Stimulated activated naive CD4-positive, alpha-beta T cell (primary cell): ENCODE results near the gene FGF2.
"Not testable (repeated sequence)": the region's sequence is repeated elsewhere in the genome, so short reads cannot be mapped to it uniquely, and the experiment has no call there.

Experiments used
- DNase-seq, 6 experiments: peaks; one replicate each; lab custom pipeline; 2025; lab: John Stamatoyannopoulos, UW

FGF2 gene

DNA sequence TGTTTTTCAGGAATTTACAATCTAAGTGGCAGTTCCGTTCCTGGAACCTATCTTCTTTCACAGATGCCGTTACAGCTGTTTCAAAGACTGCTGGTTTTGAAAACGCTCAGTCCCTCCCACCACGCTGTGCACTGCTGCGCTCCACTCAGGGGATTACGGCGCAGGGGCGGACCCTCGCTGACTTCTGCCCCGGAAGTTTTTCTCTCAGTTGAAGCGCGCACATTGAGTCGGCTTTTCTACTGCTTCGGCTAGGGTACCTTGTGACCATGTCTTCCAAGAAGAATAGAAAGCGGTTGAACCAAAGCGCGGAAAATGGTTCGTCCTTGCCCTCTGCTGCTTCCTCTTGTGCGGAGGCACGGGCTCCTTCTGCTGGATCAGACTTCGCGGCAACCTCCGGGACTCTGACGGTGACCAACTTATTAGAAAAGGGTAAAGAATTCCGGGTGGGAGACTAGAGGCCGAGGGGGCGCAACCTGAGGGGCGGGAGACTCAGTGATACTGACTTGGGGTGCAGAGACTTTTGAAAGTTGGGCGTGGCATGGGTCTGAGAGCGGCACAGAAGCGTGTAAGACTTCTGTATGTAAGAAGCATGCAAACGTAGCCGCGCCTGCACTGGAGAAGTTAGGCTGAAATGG, 96.4 kb downstream of the FGF2 start:
- DNase-seq: peak; percentile 71 to 86 (median 76)

DNA sequence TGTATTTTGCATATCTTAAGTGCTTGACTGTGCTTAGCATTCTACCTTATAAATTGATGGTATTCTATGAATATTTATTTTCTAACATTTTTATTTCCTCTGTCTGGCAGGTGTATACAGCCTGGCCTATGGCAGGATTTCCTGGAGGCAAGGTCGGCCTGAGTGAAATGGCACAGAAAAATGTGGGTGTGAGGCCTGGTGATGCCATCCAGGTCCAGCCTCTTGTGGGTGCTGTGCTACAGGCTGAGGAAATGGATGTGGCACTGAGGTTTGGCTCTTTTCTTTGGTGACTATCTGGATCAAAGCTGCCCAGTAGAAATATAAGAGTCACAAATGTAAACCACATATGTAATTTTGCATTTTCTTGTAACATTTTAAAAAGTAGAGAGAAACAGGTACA, 102.3 kb downstream of the FGF2 start:
- no peak for DNase-seq

DNA sequence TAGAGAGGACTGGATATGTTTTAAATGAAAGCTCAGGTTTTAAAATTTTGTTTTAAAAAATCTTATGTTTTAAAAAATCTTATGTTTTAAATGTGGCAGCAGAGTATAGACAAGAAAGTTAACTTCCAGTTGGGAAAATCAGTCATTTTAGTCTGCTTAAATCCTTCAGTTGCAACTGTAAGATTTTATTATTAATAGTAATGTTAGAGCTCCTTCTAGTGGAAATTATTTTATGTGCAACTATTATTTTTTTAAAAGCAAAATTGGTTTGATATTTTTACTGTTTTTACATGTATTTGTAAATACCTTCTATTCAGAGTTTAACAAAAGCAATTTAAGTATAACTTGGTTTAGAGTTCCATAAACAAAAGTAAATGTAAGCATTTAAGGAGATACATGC, 104.2 kb downstream of the FGF2 start:
- DNase-seq: peak in 2 of 6 experiments; percentile 5 to 8

DNA sequence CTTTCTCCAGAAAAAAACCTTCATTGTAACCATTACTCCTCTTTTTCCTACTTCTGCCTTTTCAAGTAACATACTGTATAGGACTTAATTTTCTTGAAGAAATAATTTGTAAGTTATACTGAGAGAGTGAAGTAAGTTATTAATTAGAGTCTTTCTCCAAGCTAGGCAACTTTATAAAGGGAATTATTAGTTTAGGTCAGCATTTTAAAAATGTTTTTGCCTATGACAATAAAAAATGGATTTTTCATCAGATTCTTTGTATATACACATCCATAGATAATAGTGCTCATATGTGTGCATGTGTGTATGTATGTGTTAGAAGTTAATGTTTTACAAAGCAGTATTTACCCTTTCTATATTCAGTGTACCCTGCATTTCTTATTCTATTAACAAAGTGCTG, 106.1 kb downstream of the FGF2 start:
- DNase-seq: no peak

DNA sequence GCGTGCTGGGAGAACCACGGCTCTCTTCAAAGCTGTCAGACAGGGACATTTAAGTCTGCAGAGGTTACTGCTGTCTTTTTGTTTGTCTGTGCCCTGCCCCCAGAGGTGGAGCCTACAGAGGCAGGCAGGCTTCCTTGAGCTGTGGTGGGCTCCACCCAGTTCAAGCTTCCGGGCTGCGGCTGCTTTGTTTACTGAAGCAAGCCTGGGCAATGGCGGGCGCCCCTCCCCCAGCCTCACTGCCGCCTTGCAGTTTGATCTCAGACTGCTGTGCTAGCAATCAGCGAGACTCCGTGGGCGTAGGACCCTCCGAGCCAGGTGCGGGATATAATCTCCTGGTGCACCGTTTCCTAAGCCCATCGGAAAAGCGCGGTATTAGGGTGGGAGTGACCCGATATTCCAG, 118.5 kb downstream of the FGF2 start:
- DNase-seq: not testable (repeated sequence)

DNA sequence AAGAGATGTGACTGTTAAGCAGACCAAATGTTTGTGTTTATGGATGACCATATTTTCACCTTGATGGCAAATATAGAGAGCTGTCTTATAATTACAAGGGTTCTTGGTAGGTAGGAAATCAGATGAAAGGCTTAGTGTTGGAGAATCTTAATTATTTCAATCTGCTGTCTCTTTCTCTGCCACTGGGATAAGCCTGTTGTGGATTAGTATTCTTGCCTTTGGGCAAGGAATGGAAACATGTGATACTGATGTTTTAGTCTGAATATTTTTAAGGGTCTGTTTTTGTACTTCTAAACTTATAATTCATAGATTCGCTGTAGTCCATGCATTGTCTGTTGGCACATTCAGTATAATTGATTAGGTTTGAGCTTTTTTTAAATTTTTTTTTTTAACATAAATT, 119.5 kb downstream of the FGF2 start:
- DNase-seq: no peak
